ENCODE results near the gene RASSF9.

DNA sequence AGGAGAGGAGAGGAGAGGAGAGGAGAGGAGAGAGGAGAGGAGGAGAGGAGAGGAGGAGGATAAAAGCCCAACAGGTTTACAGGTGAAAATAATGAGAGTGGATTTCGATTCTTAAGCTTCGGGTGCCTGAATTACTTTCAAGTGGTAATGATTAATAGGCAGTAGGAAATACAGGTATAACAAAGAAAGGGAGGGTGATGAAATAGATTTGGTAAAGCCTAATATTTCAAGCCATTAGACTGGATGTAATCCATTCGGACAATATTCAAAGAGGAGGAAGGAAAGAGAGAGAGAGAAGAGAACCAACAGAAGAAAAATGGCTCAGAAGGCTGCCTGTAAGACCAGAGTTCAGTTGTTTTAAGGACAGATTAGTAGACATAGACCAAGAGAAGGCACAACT lies 76.6 kb downstream of the RASSF9 start:
- TF ChIP-seq POLR2AphosphoS5 (IDR thresholded peaks at IDR 0.05; ENCODE audit: low read depth, low read length), result no peak
- no peak for TF ChIP-seq POLR2A (IDR thresholded peaks at IDR 0.05; ENCODE audit: low read depth, low read length)
- no peak for TF ChIP-seq TAF1 (IDR thresholded peaks at IDR 0.05; ENCODE audit: borderline replicate concordance, low read depth, low read length)
